HG03432 (cell line): ENCODE measurements around the gene ZCCHC4.
"Not testable (repeated sequence)": the region's sequence is repeated elsewhere in the genome, so short reads cannot be mapped to it uniquely, and the experiment has no call there.

Source experiments
- ATAC-seq: cut with Tn5 transposase; IDR thresholded peaks from one replicate; pipeline ENCODE4 v1.9.1; 2021; ENCODE audit warnings: mild to moderate bottlenecking, moderate library complexity; ENCODE audit not compliant: unreplicated experiment

The ZCCHC4 gene

GRCh38 chr4:25320773-25321172 lies 8.2 kb downstream of the ZCCHC4 start:
- peak; percentile 60 for ATAC-seq

DNA sequence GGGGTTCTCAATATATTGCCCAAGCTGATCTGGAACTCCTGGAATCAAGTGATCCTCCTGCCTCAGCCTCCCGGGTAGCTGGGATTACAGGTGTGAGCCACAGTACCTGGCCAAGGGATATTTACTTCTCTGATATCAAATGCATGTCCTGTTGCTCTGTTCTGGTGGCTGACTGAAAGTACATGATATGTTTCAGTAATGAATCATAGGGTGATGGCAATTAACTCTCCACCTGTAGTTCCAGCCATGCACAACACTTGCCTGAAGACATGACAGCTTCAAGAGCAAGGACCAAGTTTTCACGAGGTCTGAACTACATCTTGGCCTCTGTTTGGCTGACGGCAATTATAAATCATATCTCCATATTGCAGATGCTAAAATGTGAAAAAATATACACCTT lies 9.1 kb downstream of the ZCCHC4 start:
- peak; percentile 54 for ATAC-seq

GRCh38 chr4:25328463-25328862 lies 15.9 kb downstream of the ZCCHC4 start:
- not testable (repeated sequence) for ATAC-seq

DNA sequence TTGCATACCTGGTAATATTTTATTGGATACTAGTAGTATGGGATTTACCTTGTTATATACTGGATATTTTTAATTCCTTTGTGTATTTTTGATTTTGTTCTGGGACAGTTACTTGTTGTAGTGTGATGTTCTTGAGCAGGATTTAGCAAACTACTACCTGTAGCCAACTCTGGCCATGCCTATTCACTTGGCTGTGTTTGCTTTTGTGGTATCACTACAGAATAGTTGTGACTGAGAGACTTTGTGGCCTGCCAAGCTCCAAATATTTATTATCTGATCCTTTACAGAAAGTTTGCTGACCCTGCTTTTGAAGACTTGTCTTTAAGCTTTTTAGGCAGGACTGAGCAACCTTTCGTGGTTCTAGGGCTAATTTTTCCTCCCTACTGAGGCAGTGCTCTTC lies 17.8 kb downstream of the ZCCHC4 start:
- ATAC-seq, result peak; percentile 15

GRCh38 chr4:25330905-25331808 lies 18.6 kb downstream of the ZCCHC4 start:
- ATAC-seq, result peak; percentile 89

DNA sequence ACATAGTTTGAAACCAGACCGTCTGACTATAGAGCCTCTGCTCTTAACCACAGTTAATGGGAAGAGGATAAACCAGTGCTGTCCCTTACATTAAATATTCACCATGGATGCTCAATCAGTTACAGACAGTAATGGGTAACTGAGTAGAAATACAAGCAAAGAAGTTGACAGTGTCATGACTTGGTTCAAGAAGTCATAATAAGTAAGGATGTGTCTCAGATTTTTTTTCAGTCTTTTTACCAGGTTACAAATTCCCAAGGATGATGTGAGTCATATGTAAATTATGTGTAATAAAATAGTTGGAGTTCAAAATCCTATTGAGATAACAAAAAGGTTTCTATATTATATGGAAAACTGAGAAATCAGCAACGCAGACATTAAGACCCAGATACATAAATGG lies 31.1 kb downstream of the ZCCHC4 start:
- ATAC-seq, result no peak

DNA sequence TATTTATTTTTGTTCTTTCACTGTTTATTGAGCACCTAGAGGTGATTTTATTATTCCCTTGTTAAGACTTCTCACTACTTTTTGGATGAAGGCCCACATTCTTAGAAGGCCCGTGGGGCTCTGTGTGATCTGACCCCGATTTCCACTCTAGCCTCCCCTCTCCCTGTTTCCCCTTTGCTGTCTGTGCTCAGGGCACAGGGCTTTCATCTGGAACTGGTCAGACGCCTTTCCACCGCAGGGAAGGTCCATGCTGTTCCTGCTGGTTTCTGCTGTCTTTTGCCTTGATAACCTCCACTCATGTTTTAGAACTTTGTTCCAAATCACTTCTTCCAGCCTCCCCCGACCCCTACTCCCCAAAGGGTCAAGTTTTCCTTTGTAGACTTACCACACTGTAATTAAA lies 33.2 kb downstream of the ZCCHC4 start:
- ATAC-seq, result no peak

DNA sequence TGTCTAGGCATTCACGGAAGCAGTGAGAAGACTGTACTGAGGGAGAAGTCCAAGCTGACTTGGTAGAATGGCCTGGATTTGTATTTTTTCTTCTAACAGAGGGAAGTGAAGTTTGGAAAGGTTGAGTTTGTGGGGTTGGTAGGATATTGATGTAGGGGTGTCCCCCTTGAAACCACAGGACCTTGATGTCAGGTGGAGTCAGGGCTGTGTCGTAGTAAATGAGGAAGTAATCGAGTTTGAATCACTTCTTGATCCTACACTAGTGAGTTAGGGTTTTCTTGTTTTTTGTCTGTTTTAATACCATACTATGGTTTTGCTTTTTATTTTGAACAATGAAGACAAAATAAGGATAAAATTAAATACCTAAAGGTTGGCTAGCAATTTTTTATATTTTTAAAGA lies 34.3 kb downstream of the ZCCHC4 start:
- peak; percentile 84 for ATAC-seq

DNA sequence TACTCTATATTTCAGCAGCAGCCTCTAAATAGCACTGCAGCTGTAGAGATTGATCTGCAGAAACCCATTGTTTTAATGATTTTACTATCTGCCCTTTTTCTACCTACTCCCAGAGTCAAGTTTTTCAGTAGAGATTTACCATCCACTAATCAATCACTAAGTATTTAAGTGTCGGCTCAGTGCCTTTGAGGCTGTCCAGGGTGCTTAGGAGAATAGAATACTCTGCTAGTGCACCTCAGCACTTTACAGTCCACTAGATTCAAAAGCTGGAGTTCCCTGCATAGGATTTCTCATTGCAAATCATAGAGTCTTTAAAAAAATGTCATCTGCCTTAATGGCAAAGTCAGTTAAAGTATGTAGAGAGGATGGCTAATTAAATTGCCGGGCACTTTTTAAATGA lies 34.9 kb downstream of the ZCCHC4 start:
- no peak for ATAC-seq

DNA sequence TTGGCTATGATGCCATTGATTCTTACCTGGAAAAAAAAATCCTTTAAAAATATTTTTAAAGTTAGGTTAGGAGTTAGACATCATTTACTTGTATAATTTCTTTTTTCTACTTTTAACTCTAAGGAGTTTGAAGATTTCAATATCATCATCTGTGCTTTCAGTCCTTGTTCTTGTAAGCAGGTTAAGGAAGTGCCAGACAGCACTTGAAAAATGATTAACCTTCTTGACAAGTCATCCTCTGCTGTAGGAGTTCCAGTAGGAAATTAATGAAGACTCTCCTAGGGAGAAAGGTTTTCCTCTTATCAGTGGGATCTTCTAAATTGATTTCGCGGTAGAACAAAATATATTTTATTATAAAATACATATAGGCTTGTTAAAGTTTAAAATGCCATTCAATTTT lies 35.4 kb downstream of the ZCCHC4 start:
- no peak for ATAC-seq

GRCh38 chr4:25350561-25350960 lies 38.0 kb downstream of the ZCCHC4 start:
- no peak for ATAC-seq

DNA sequence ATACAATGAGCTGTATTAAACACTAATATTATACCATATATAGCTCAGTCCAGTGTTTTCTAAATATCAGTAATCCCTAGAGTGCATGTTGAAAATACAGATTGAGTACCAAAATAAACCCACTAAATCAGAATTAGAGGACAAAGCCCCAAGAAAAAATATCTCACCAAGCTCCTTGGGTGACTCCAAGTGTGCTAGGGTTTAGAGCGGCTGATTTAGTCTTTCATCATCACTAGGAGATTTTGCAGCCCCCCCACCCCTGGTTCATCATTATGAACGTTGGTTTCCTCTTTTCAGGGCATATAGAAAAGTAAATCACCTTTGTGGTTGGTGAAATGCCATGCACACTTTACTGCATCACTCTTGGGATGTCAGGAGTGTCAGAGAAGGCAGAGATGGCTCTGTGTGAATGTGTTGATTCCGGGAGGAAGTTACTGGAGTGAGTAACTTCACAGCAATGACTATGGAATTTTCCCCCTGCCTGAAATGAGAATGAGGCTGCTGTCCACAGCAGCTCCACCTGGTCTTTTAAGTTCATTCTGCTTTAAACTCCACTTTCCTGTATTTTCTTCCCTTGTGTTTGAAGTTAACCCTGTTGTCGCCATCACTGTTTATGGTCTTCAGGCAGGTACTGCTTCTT lies 39.3 kb downstream of the ZCCHC4 start:
- ATAC-seq, result no peak

DNA sequence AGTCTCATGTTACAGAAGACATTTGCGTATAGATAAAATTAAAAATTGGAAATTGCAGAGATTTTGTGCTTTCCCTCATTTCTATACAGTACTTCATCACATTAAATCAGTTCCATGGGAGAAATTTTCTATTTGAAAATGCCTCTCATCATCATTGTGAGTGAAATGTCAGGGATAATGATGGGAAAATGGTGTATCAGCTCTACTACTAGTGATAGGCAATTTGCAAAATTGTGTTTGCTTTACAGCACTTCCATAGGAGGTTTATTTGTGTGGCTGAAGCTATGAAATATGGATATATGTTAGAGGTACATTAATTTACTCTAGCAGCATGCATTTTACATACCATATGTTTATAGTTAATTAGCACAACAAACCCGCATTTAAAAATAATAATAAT lies 43.5 kb downstream of the ZCCHC4 start:
- ATAC-seq, result no peak

DNA sequence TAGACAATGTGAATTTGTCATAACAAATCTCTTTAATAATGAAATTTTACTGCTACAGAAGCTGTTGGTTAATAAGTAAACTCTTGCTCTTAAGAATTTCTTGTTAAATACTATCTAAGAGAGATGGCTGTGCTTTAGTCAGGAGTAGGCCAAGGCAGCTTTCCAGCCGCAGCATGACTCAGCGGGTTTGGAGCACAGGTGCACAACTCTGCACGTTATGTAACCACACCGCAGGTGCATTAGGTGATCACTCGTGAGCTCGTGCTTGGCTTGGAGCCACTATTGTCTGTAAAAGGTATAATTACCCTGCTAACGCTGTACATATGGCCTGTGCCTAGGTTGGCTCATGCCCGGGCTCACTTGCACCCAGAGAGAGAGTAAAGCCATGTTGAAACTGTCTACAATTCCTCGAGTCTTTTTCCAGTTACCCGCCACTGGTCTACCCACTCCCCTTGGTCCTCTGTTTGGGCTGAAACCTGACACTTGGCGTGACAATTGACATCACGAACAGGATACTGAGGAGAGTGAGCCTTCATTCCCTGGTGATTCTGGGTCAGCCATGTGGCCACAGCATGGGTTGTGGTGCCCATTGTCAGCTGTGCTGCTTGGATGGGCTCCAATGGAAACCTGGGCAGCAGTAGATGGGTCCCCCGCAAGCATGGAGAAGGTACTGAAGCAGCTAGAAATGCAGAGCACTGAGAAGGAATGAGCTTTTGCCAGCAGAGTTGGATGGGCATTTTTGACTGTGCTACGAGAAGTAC lies 46.1 kb downstream of the ZCCHC4 start:
- ATAC-seq, result no peak

DNA sequence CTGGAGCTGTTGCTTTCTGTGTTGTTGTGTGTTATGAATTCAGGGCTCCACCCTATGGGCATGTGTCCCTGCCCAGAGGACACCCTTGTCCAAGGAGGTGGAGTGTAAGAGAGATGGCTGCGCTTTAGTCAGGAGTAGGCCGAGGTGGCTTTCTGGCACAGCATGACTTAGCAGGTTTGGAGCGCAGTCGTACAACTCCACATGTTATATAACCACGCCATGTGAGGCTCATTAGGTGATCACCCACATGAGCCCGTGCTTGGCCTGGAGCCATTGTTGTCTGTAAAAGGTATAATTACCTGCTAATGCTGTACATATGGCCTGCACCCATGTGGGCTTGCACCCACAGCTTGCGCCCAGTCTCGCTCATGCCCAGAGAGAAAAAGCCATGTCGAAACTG lies 48.7 kb downstream of the ZCCHC4 start:
- no peak for ATAC-seq

GRCh38 chr4:25367004-25367621 lies 54.5 kb downstream of the ZCCHC4 start:
- no peak for ATAC-seq

GRCh38 chr4:25367877-25368276 lies 55.3 kb downstream of the ZCCHC4 start:
- ATAC-seq, result no peak

- no peak for ATAC-seq
These were observed 55.7 kb downstream of the ZCCHC4 start for GRCh38 chr4:25368315-25368714.

- ATAC-seq, result no peak
These were observed 57.7 kb downstream of the ZCCHC4 start for GRCh38 chr4:25370242-25370641.

- ATAC-seq, result not testable (repeated sequence)
These were observed 60.0 kb downstream of the ZCCHC4 start for GRCh38 chr4:25372549-25372948.
